H1 (cell line): ENCODE results near the gene ACTL6A. TPM values are rescaled to one million over a fixed set of nuclear protein-coding genes. Genes with fewer than 3 reads are reported as not detected.
A peak's percentile ranks its signal among the peaks of the same experiment; 100 is the strongest.

Source experiments
- CTCF ChIA-PET: fragments of 300-600 bp; sonication (Branson Sonifier 250); formaldehyde crosslinking; loops from one replicate; lab custom pipeline; 2021; ENCODE audit not compliant: partially characterized antibody; lab: Charles Lee
- POLR2A ChIA-PET: fragments of 300-600 bp; sonication (Branson Sonifier 250); formaldehyde crosslinking; loops from one replicate; lab custom pipeline; 2021; ENCODE audit warnings: inconsistent platforms; ENCODE audit not compliant: partially characterized antibody; lab: Charles Lee
- DNase-seq, 2 experiments: peaks; one replicate each; pipeline versions ENCODE4 v3.0.0 to v3.0.0-alpha.2; 2010 to 2022; ENCODE audit warnings: low spot score in 2 of 2, low read depth in 1 of 2, mixed read lengths in 1 of 2
- FAIRE-seq: peaks from 2 replicates; lab custom pipeline; 2011; peaks lifted over from hg19 to GRCh38; lab: Jason Lieb, UNC
- H2AFZ ChIP-seq: 2 replicates; pipeline ENCODE4 v1.8.1; 2012; ENCODE audit warnings: low read length, inconsistent platforms
- H2AK5ac ChIP-seq: 2 replicates; pipeline ENCODE4 v1.6.1; 2013; ENCODE audit warnings: low read depth, low read length
- H2BK120ac ChIP-seq: replicated peaks from 2 replicates; pipeline ENCODE3; 2013; ENCODE audit warnings: low read depth, low read length, inconsistent platforms
- H2BK12ac ChIP-seq: 2 replicates; pipeline ENCODE4 v1.6.1; 2013; ENCODE audit warnings: low read depth, low read length
- H2BK15ac ChIP-seq: 2 replicates; pipeline ENCODE4 v1.6.1; 2013; ENCODE audit warnings: low read length
- H2BK20ac ChIP-seq: 2 replicates; pipeline ENCODE4 v1.6.1; 2013; ENCODE audit warnings: low read length
- H2BK5ac ChIP-seq: 2 replicates; pipeline ENCODE4 v1.6.1; 2013; ENCODE audit warnings: low read depth, low read length
- H3K14ac ChIP-seq: 2 replicates; pipeline ENCODE4 v1.6.1; 2013; ENCODE audit warnings: inconsistent platforms; ENCODE audit not compliant: insufficient read length
- H3K18ac ChIP-seq: 2 replicates; pipeline ENCODE4 v1.6.1; 2013; ENCODE audit warnings: low read length; ENCODE audit errors: extremely low read depth
- H3K23ac ChIP-seq: 2 replicates; pipeline ENCODE4 v1.6.1; 2013; ENCODE audit warnings: inconsistent platforms; ENCODE audit not compliant: insufficient read length
- H3K23me2 ChIP-seq: 2 replicates; pipeline ENCODE4 v1.6.1; 2013; ENCODE audit warnings: low read depth, low read length
- H3K27ac ChIP-seq: 2 replicates; pipeline ENCODE4 v1.6.1; 2011; ENCODE audit warnings: low read depth, low read length, inconsistent platforms
- H3K27me3 ChIP-seq, 4 experiments: replicated peaks in 1 of 4; 1 replicate in 1 of 4; 2 replicates in 3 of 4; pipeline versions ENCODE4 v1.6.1 to v1.8.1; 2011 to 2013; ENCODE audit warnings: low read length in 3 of 4, mild to moderate bottlenecking in 3 of 4, inconsistent platforms in 2 of 4, mixed read lengths in 2 of 4, moderate library complexity in 1 of 4; ENCODE audit not compliant: control insufficient read depth in 3 of 4, insufficient read depth in 3 of 4; ENCODE audit errors: extremely low read depth in 1 of 4
- H3K36me3 ChIP-seq, 4 experiments: 2 replicates each; pipeline versions ENCODE4 v1.6.1 to v1.8.1; 2011 to 2013; ENCODE audit warnings: mild to moderate bottlenecking in 4 of 4, low read length in 3 of 4, moderate library complexity in 2 of 4, control low read depth in 1 of 4, inconsistent platforms in 1 of 4; ENCODE audit not compliant: insufficient read depth in 4 of 4, control insufficient read depth in 2 of 4
- H3K4ac ChIP-seq: replicated peaks from 2 replicates; pipeline ENCODE3; 2013; ENCODE audit warnings: low read length, low read depth, mixed read lengths, inconsistent platforms; ENCODE audit not compliant: insufficient read length
- H3K4me1 ChIP-seq, 4 experiments: replicated peaks in 1 of 4; 1 replicate in 1 of 4; 2 replicates in 3 of 4; pipeline versions ENCODE4 v1.6.1 to v1.8.1; 2011 to 2013; ENCODE audit warnings: low read length in 3 of 4, inconsistent platforms in 2 of 4, mixed read lengths in 1 of 4; ENCODE audit not compliant: insufficient read depth in 4 of 4, control insufficient read depth in 3 of 4
- H3K4me2 ChIP-seq, 2 experiments: 2 replicates each; pipeline versions ENCODE4 v1.6.1 to v1.8.1; 2011 to 2013; ENCODE audit warnings: low read depth in 2 of 2, low read length in 2 of 2, control low read depth in 1 of 2, inconsistent platforms in 1 of 2, mild to moderate bottlenecking in 1 of 2; ENCODE audit not compliant: insufficient read depth in 1 of 2
- H3K4me3 ChIP-seq, 4 experiments: fragments of 200-600, 300-600 bp in 1 of 4; sonication (generic), shearing (Covaris generic), sonication (Bioruptor Twin) in 1 of 4; 2 replicates each; pipeline versions ENCODE4 v1.5.1 to v1.8.1; 2011 to 2016; ENCODE audit warnings: low read length in 4 of 4, low read depth in 3 of 4, control low read depth in 2 of 4, inconsistent platforms in 2 of 4, mild to moderate bottlenecking in 2 of 4, mixed read lengths in 1 of 4, moderate library complexity in 1 of 4; ENCODE audit not compliant: insufficient read depth in 2 of 4; ENCODE audit errors: extremely low read depth in 1 of 4
- H3K56ac ChIP-seq: replicated peaks from 2 replicates; pipeline ENCODE3; 2013; ENCODE audit warnings: low read depth, mild to moderate bottlenecking, mixed read lengths, low read length, inconsistent platforms; ENCODE audit not compliant: insufficient read length
- H3K79me1 ChIP-seq: 2 replicates; pipeline ENCODE4 v1.6.1; 2013; ENCODE audit warnings: low read depth, low read length, control low read depth
- H3K79me2 ChIP-seq, 2 experiments: 2 replicates each; pipeline versions ENCODE4 v1.6.1 to v1.8.1; 2012 to 2013; ENCODE audit warnings: low read length in 2 of 2, mild to moderate bottlenecking in 2 of 2, inconsistent platforms in 1 of 2; ENCODE audit not compliant: insufficient read depth in 2 of 2, control insufficient read depth in 1 of 2
- H3K9ac ChIP-seq, 4 experiments: replicated peaks in 1 of 4; 1 replicate in 1 of 4; 2 replicates in 3 of 4; pipeline versions ENCODE4 v1.6.1 to v1.8.1; 2011 to 2013; ENCODE audit warnings: low read depth in 3 of 4, low read length in 3 of 4, control low read depth in 2 of 4, mild to moderate bottlenecking in 2 of 4, moderate library complexity in 2 of 4, inconsistent platforms in 1 of 4; ENCODE audit errors: extremely low read depth in 1 of 4
- H3K9me3 ChIP-seq, 2 experiments: 2 replicates each; pipeline versions ENCODE4 v1.6.1 to v1.8.1; 2012 to 2013; ENCODE audit warnings: mild to moderate bottlenecking in 2 of 2, moderate library complexity in 2 of 2, control low read depth in 1 of 2, inconsistent platforms in 1 of 2, low read depth in 1 of 2, low read length in 1 of 2, mixed read lengths in 1 of 2; ENCODE audit not compliant: insufficient read depth in 2 of 2
- H4K20me1 ChIP-seq, 2 experiments: replicated peaks in 1 of 2; 2 replicates each; pipeline versions ENCODE3 to v1.8.1; 2011 to 2013; ENCODE audit warnings: inconsistent platforms in 2 of 2, low read length in 2 of 2, mild to moderate bottlenecking in 1 of 2; ENCODE audit not compliant: insufficient read depth in 2 of 2, control insufficient read depth in 1 of 2
- H4K5ac ChIP-seq: 2 replicates; pipeline ENCODE4 v1.6.1; 2013; ENCODE audit warnings: low read length, low read depth, mixed read lengths, inconsistent platforms; ENCODE audit not compliant: insufficient read length
- H4K8ac ChIP-seq: 2 replicates; pipeline ENCODE4 v1.8.0; 2013; ENCODE audit warnings: mild to moderate bottlenecking, moderate library complexity, low read length, inconsistent platforms; ENCODE audit not compliant: insufficient read depth; ENCODE audit errors: extremely low read depth
- H4K91ac ChIP-seq: replicated peaks from 2 replicates; pipeline ENCODE3; 2013; ENCODE audit warnings: low read length, mixed read lengths, inconsistent platforms; ENCODE audit not compliant: insufficient read length
- CTCF ChIP-seq, 3 experiments: IDR thresholded peaks; 1 replicate in 2 of 3; 2 replicates in 1 of 3; pipeline versions ENCODE4 v1.5.1 to v1.6.1; 2011; ENCODE audit warnings: low read length in 3 of 3, mild to moderate bottlenecking in 3 of 3, inconsistent platforms in 2 of 3, low read depth in 1 of 3, moderate library complexity in 1 of 3; ENCODE audit not compliant: insufficient read depth in 1 of 3; ENCODE audit errors: control extremely low read depth in 1 of 3
- JUND ChIP-seq: IDR thresholded peaks from 2 replicates; pipeline ENCODE4 v1.6.1; 2011; ENCODE audit warnings: mild to moderate bottlenecking, improper control_type of control experiment, low read length
- POU5F1 ChIP-seq: IDR thresholded peaks from 2 replicates; pipeline ENCODE4 v1.6.1; 2011; ENCODE audit warnings: low read depth, mild to moderate bottlenecking, low read length, moderate library complexity
- RAD21 ChIP-seq, 2 experiments: IDR thresholded peaks in 1 of 2; conservative IDR thresholded peaks in 1 of 2; 2 replicates each; pipeline ENCODE4 v1.6.1; 2011; ENCODE audit warnings: low read depth in 2 of 2, low read length in 2 of 2, improper control_type of control experiment in 1 of 2, inconsistent platforms in 1 of 2, mild to moderate bottlenecking in 1 of 2, moderate library complexity in 1 of 2
- RFX5 ChIP-seq: IDR thresholded peaks from 2 replicates; pipeline ENCODE4 v1.6.1; 2011; ENCODE audit warnings: low read depth, low read length, improper control_type of control experiment, borderline replicate concordance
- SP2 ChIP-seq: IDR thresholded peaks from 2 replicates; pipeline ENCODE4 v1.6.1; 2012; ENCODE audit warnings: mild to moderate bottlenecking, low read length, inconsistent platforms
- SP4 ChIP-seq: IDR thresholded peaks from 2 replicates; pipeline ENCODE4 v1.6.1; 2012; ENCODE audit warnings: low read length, inconsistent platforms
- USF2 ChIP-seq: IDR thresholded peaks from 2 replicates; pipeline ENCODE4 v1.6.1; 2011; ENCODE audit warnings: low read length, improper control_type of control experiment
- WGBS, 2 experiments: shearing (Covaris generic) in 1 of 2; methylation state at CpG; one replicate each; pipeline versions ENCODE4 v1.1.6 to v1.1.7; 2013 to 2015; ENCODE audit warnings: low lambda C conversion rate in 2 of 2, mixed read lengths in 2 of 2, inconsistent platforms in 1 of 2, low coverage in 1 of 2, missing lambda C conversion rate in 1 of 2; ENCODE audit not compliant: insufficient replicate concordance in 2 of 2, insufficient coverage in 1 of 2, insufficient read length in 1 of 2; ENCODE audit errors: extremely low coverage in 1 of 2, missing lambda C conversion rate in 1 of 2; 5-methylcytosine and 5-hydroxymethylcytosine counted together
- polyA plus RNA-seq, 7 experiments: library from polyadenylated mRNA; depleted of rRNA in 3 of 7; stranded (reverse) in 5 of 7; unstranded in 2 of 7; fragments of >200 nt in 5 of 7; fragments of 200-250 nt in 2 of 7; gene quantifications; 1 replicate in 5 of 7; 2 replicates in 1 of 7; 4 replicates in 1 of 7; pipeline versions ENCODE4 v1.2.1 to v1.2.3, GENCODE V29; 2011 to 2013; ENCODE audit warnings: missing spikeins in 2 of 7, mixed read lengths in 2 of 7
- total RNA-seq: library from RNA; stranded (reverse); fragmentation: NEBNext Ultra II Directional; extraction: Animal tissue kit (Norgen Biotek cat#: 25700); gene quantifications from 2 replicates; pipeline ENCODE4 v1.2.1, GENCODE V29; 2021

ACTL6A gene
- total and polyA plus RNA-seq, 2 of the 8 experiments (the other 6 are each of a cell fraction or from before 2014, with no cell fraction given), result 76.9 to 99.5 TPM

GRCh38 chr3:179558742-179559364 lies 3.9 kb upstream of the ACTL6A start:
- Histone ChIP-seq H4K20me1 (peaks cover 0 to 2% of the 10 kb centered on the region in 2 experiments), H4K8ac (no peak overlapping the region), H3K36me3 (no peaks in the 10 kb centered on the region), H2BK120ac (no peak overlapping the region), H2BK15ac (no peak overlapping the region), H3K23me2 (no peaks in the 10 kb centered on the region), H2BK5ac (no peak overlapping the region), H3K4me2 (no peak overlapping the region), H3K18ac (no peak overlapping the region), H4K91ac (no peak overlapping the region), H3K9ac (no peak overlapping the region), H2AK5ac (no peak overlapping the region), H3K4me1 (no peaks in the 10 kb centered on the region; a peak in 1 of 7 replicates), H3K14ac (no peak overlapping the region), H3K9me3 (no peaks in the 10 kb centered on the region), H2BK20ac (no peak overlapping the region), H3K27me3 (no peaks in the 10 kb centered on the region), H3K79me2 (peaks cover 0 to 4% of the 10 kb centered on the region in 2 experiments; a peak in 2 of 4 replicates), H3K27ac (no peak overlapping the region), H3K4me3 (no peak overlapping the region), H3K23ac (no peak overlapping the region), H3K56ac (no peak overlapping the region), H3K79me1 (no peaks in the 10 kb centered on the region), H4K5ac (no peak overlapping the region), H3K4ac (no peak overlapping the region), H2AFZ (no peak overlapping the region), H2BK12ac (no peak overlapping the region)
- ChIA-PET POLR2A (no interaction called here), CTCF (interaction anchor here (0.6 to 3.3 kb wide), 16 partner anchors 12 to 686 kb away, joined by 3 to 12 read pairs (median 4); partner anchors contain the start of gene GNB4)
- FAIRE-seq (peak; percentile 84), DNase-seq (peak in 1 of 2 experiments; percentile 72)
- 10% methylated on average over 3 of the region's 3 CpGs; no CpG with 5 or more reads in 1 of the 2 experiments for WGBS, 2 experiments
- TF ChIP-seq SP2, result no peak
- TF ChIP-seq RFX5, result no peak
- no peak for TF ChIP-seq USF2
- TF ChIP-seq POU5F1, result no peak
- peak; percentile 99 to 100 for TF ChIP-seq RAD21 (IDR thresholded peaks at IDR 0.05 in 1 of 2, conservative IDR thresholded peaks at IDR 0.05 in 1 of 2; ENCODE audit: low read depth in 2 of 2, low read length in 2 of 2)
- TF ChIP-seq JUND, result no peak
- no peak for TF ChIP-seq SP4
- TF ChIP-seq CTCF (IDR thresholded peaks at IDR 0.05; ENCODE audit: control extremely low read depth in 1 of 3, insufficient read depth in 1 of 3, low read depth in 1 of 3, low read length in 3 of 3), result peak; percentile 66 to 92 (median 84)
